Measurements from ENCODE around the gene RPS19.

The RPS19 gene

GRCh38 chr19:41893899-41894298, 33.8 kb downstream of the RPS19 start:
- Histone ChIP-seq H3K27me3 (no peaks in the 10 kb centered on the region), H3K9me3 (no peaks in the 10 kb centered on the region), H3K4me1 (no peaks in the 10 kb centered on the region), H3K4me3 (no peak overlapping the region), H3K36me3 (peaks cover 39 to 93% (median 62%) of the 10 kb centered on the region in 3 donors), H3K27ac (no peak overlapping the region)
- intact Hi-C loops (cut with DNase I; ENCODE audit: low total_unique reads): no loop called here
- no peak for DNase-seq
- TF ChIP-seq CTCF (IDR thresholded peaks at IDR 0.05): no peak

- intact Hi-C loops (cut with DNase I; ENCODE audit: low total_unique reads): no loop called here
- no peak for DNase-seq
- Histone ChIP-seq H3K4me1 (no peaks in the 10 kb centered on the region), H3K9me3 (no peaks in the 10 kb centered on the region), H3K27me3 (no peaks in the 10 kb centered on the region), H3K36me3 (peaks cover 40 to 93% (median 61%) of the 10 kb centered on the region in 3 donors), H3K27ac (no peak overlapping the region), H3K4me3 (no peak overlapping the region)
- no peak for TF ChIP-seq CTCF (IDR thresholded peaks at IDR 0.05)
Measured at GRCh38 chr19:41894350-41894749, 34.3 kb downstream of the RPS19 start.

- H3K27ac ChIP-seq: no peak overlapping the region
Measured at GRCh38 chr19:41895745-41896580, 35.9 kb downstream of the RPS19 start.

GRCh38 chr19:41896581-41896942, 36.5 kb downstream of the RPS19 start:
- intact Hi-C loops (cut with DNase I; ENCODE audit: low total_unique reads): no loop called here
- Histone ChIP-seq H3K4me1 (no peaks in the 10 kb centered on the region), H3K36me3 (peaks cover 55 to 93% (median 74%) of the 10 kb centered on the region in 3 donors), H3K27me3 (no peaks in the 10 kb centered on the region), H3K9me3 (no peaks in the 10 kb centered on the region), H3K27ac (no peak overlapping the region), H3K4me3 (no peak overlapping the region)
- TF ChIP-seq CTCF (IDR thresholded peaks at IDR 0.05): no peak
- DNase-seq: no peak

More at GRCh38 chr19:41895745-41896580, 35.9 kb downstream of the RPS19 start:
- Histone ChIP-seq H3K27me3 (no peaks in the 10 kb centered on the region), H3K36me3 (peaks cover 49 to 93% (median 69%) of the 10 kb centered on the region in 3 donors), H3K4me3 (no peak overlapping the region), H3K9me3 (no peaks in the 10 kb centered on the region), H3K4me1 (no peaks in the 10 kb centered on the region)
- no peak for DNase-seq
- intact Hi-C loops (cut with DNase I; ENCODE audit: low total_unique reads): no loop called here
- TF ChIP-seq CTCF (IDR thresholded peaks at IDR 0.05): no peak

- DNase-seq: no peak
- no peak for TF ChIP-seq CTCF (IDR thresholded peaks at IDR 0.05)
- Histone ChIP-seq H3K4me1 (no peaks in the 10 kb centered on the region), H3K4me3 (no peak overlapping the region), H3K27me3 (no peaks in the 10 kb centered on the region), H3K27ac (no peak overlapping the region), H3K9me3 (no peaks in the 10 kb centered on the region), H3K36me3 (peaks cover 61 to 93% (median 78%) of the 10 kb centered on the region in 3 donors)
- intact Hi-C loops (cut with DNase I; ENCODE audit: low total_unique reads): no loop called here
Measured at GRCh38 chr19:41897181-41897580, 37.1 kb downstream of the RPS19 start.
